ENCODE measurements around the gene PDE4D.

DNA sequence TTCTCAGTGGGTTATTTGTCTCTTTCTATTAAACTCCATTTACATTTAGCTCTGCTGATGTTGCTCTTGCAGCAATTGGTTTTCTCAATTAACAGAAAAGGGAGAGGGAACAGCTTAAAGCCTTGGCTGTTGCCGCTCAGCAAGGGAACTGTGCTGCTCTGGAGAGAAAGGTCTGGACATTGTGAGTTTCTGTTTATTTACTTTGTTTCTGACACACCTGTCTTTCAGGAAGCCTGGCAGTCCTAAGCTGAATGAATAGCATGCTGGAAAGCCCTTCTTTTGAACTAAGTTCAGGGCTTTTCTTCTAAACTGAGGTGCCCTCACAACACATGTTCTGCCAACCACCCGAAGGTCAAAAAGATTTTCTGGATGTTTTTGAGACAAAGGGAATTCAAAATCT lies 491.9 kb downstream of the PDE4D start:
- TF ChIP-seq POLR2A (IDR thresholded peaks at IDR 0.05; ENCODE audit: low read depth, low read length) (no peak), EZH2 (IDR thresholded peaks at IDR 0.05; ENCODE audit: borderline replicate concordance, low read depth, low read length, severe bottlenecking) (no peak)

All from endothelial cell of umbilical vein (primary cell).